CD4-positive, alpha-beta T cell treated with Interferon gamma for 1 hour (primary cell): Measurements from ENCODE around the gene TMEM252.
A peak's percentile ranks its signal among the peaks of the same experiment; 100 is the strongest.

Source experiments
- DNase-seq: peaks from one replicate; pipeline ENCODE4 v3.0.0-alpha.2; 2020

Gene TMEM252

GRCh38 chr9:68540712-68541535, at the start of gene TMEM252:
Gene TMEM252 (minus strand): TSS chr9:68540883. CDS start chr9:68540814, 69 bp downstream.
- no peak for DNase-seq

- DNase-seq: no peak
Measured at GRCh38 chr9:68585034-68585761, 44.5 kb upstream of the TMEM252 start.

- DNase-seq: peak; percentile 82
Measured at GRCh38 chr9:68584189-68585033, 43.7 kb upstream of the TMEM252 start.

- DNase-seq: no peak
Measured at GRCh38 chr9:68581696-68582095, 41.0 kb upstream of the TMEM252 start.

GRCh38 chr9:68577774-68578591, 37.3 kb upstream of the TMEM252 start:
- DNase-seq: no peak

- no peak for DNase-seq
Measured at GRCh38 chr9:68575817-68576216, 35.1 kb upstream of the TMEM252 start.

GRCh38 chr9:68574150-68574549, 33.5 kb upstream of the TMEM252 start:
- no peak for DNase-seq

- DNase-seq: no peak
Measured at GRCh38 chr9:68567565-68567964, 26.9 kb upstream of the TMEM252 start.

GRCh38 chr9:68562461-68562860, 21.8 kb upstream of the TMEM252 start:
- DNase-seq: no peak

- peak; percentile 69 for DNase-seq
Measured at GRCh38 chr9:68560071-68560844, 19.6 kb upstream of the TMEM252 start.

- DNase-seq: no peak
Measured at GRCh38 chr9:68558545-68558944, 17.9 kb upstream of the TMEM252 start.

- no peak for DNase-seq
Measured at GRCh38 chr9:68555437-68556150, 14.9 kb upstream of the TMEM252 start.

GRCh38 chr9:68552700-68553476, 12.2 kb upstream of the TMEM252 start:
- no peak for DNase-seq

GRCh38 chr9:68551191-68551590, 10.5 kb upstream of the TMEM252 start:
- DNase-seq: no peak

- no peak for DNase-seq
Measured at GRCh38 chr9:68548241-68548640, 7.6 kb upstream of the TMEM252 start.

- no peak for DNase-seq
Measured at GRCh38 chr9:68547417-68547816, 6.7 kb upstream of the TMEM252 start.

GRCh38 chr9:68546596-68547390, 6.1 kb upstream of the TMEM252 start:
- DNase-seq: peak; percentile 29

- no peak for DNase-seq
Measured at GRCh38 chr9:68545033-68545705, 4.5 kb upstream of the TMEM252 start.

GRCh38 chr9:68541568-68541967, 885 bp upstream of the TMEM252 start:
- no peak for DNase-seq
